ENCODE measurements around the gene ST6GALNAC2. TPM values are rescaled to one million over a fixed set of nuclear protein-coding genes. Genes with fewer than 3 reads are reported as not detected.

ST6GALNAC2 gene
- total RNA-seq, 1 donor from 2014 or later = 24.8 TPM

DNA sequence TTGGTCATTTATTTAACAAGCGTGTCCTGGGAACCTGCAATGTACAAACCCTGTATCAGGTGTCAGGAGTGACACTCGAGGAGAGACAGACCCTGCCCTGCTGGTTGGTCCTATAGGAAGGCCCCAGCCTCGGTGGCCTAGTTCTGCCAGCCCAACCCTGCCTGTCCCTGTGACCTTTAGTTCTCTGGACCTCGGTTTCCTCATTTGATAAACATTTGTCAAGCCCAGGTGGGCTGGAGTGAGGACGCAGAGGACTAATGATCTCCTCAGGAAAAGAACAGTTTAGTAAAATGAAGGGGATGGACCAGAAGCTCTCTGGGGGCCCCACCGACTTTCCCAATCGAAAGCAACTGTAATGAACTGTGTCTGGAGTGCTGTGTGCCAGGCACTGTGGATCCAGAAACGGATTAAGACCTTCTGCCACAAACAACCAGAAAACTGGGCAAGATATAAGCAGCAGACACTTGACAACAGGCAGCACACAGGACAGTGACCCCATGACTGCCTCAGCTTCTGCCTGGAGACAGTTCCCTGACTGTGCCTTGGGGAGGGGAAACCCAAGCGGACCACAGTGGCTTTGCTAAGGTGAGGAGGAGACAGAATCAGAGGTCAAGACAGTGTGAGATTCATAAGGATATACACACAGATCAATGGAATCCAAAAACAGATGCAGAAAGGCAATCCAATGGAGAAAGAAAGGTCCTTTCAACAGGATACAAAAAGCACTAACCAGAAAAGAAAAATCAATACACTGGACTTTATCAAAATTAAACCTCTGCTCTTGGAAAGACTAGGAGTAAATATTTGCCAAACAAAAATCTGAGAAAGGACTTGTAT lies 37.1 kb downstream of the ST6GALNAC2 start:
- H3K9me3 ChIP-seq = no peaks in the 10 kb centered on the region
- no peak for DNase-seq (ENCODE audit: extremely low spot score in 2 of 2)
- H3K4me1 ChIP-seq = peaks cover 48% of the 10 kb centered on the region
- no peak overlapping the region for H3K27ac ChIP-seq
- no peak overlapping the region for H3K4me3 ChIP-seq
- TF ChIP-seq POLR2AphosphoS5 (IDR thresholded peaks at IDR 0.05; ENCODE audit: insufficient read depth in 1 of 2, low read depth in 1 of 2) = no peak
- no peak for TF ChIP-seq POLR2A (IDR thresholded peaks at IDR 0.05)
- TF ChIP-seq, protein P1, sequence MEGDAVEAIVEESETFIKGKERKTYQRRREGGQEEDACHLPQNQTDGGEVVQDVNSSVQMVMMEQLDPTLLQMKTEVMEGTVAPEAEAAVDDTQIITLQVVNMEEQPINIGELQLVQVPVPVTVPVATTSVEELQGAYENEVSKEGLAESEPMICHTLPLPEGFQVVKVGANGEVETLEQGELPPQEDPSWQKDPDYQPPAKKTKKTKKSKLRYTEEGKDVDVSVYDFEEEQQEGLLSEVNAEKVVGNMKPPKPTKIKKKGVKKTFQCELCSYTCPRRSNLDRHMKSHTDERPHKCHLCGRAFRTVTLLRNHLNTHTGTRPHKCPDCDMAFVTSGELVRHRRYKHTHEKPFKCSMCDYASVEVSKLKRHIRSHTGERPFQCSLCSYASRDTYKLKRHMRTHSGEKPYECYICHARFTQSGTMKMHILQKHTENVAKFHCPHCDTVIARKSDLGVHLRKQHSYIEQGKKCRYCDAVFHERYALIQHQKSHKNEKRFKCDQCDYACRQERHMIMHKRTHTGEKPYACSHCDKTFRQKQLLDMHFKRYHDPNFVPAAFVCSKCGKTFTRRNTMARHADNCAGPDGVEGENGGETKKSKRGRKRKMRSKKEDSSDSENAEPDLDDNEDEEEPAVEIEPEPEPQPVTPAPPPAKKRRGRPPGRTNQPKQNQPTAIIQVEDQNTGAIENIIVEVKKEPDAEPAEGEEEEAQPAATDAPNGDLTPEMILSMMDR (IDR thresholded peaks at IDR 0.05) = no peak
- no peaks in the 10 kb centered on the region for H3K27me3 ChIP-seq
- no peaks in the 10 kb centered on the region for H3K36me3 ChIP-seq
- intact Hi-C loops (cut with DNase I) = loop anchor here (10.0 kb wide), 1 partner anchor 84 kb away; the partner anchor contains the start of gene AANAT

DNA sequence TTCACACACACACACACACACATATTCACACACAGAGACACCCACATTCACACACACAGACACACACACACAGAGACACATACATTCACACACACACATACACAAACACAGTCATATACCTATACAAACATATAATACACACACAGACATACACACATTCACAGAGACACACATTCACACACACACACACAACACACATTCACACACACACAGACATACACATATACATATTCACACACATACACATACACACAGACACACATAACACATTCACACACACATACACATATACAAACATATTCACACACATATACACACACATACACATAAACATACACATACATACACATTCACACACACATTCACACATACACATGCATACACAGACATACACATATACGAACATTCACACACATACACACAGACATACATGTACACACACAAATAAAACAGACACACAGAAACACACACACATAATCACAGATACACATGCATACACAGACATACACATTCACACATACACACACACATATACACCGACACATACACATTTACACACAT lies 37.9 kb downstream of the ST6GALNAC2 start:
- TF ChIP-seq POLR2A (IDR thresholded peaks at IDR 0.05) = no peak
- TF ChIP-seq POLR2AphosphoS5 (IDR thresholded peaks at IDR 0.05; ENCODE audit: insufficient read depth in 1 of 2, low read depth in 1 of 2) = no peak
- TF ChIP-seq, protein P1 (IDR thresholded peaks at IDR 0.05) = no peak
- Histone ChIP-seq H3K27me3 (no peaks in the 10 kb centered on the region), H3K4me1 (peaks cover 48% of the 10 kb centered on the region), H3K4me3 (no peak overlapping the region), H3K27ac (no peak overlapping the region), H3K36me3 (no peaks in the 10 kb centered on the region), H3K9me3 (no peaks in the 10 kb centered on the region)
- intact Hi-C loops (cut with DNase I) = loop anchor here (10.0 kb wide), 1 partner anchor 83 kb away; the partner anchor contains the start of gene AANAT
- no peak for DNase-seq (ENCODE audit: extremely low spot score in 2 of 2)

DNA sequence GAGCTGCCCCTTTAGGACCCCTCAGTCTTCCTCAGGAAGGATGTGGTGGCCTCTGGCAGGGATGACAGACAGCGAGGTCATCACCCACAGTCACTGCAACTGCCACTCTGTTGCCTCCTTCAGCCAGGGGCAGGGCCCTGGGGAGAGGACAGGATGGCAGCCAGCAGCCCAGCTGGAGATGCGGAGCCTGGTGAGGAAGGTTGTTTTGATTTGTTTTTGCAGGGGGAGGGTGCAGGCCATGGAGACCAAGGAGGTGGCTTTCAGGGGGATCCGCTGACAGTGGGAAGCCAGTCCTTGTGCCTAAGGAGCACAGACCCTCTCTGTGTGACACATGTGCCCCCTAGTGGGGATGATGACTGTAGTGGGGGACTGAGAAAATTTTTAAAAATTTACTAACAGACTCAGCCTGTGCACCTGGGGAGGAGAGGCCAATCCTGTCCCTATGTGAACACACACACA lies 38.4 kb downstream of the ST6GALNAC2 start:
- TF ChIP-seq POLR2A (IDR thresholded peaks at IDR 0.05) = no peak
- TF ChIP-seq, protein P1 (IDR thresholded peaks at IDR 0.05) = peak; percentile 55 to 78 (median 76)
- TF ChIP-seq POLR2AphosphoS5 (IDR thresholded peaks at IDR 0.05; ENCODE audit: insufficient read depth in 1 of 2, low read depth in 1 of 2) = peak in 1 of 2 donors; percentile 13
- intact Hi-C loops (cut with DNase I) = loop anchor here (10.0 kb wide), 1 partner anchor 82 kb away; the partner anchor contains the start of gene AANAT
- Histone ChIP-seq H3K27me3 (no peaks in the 10 kb centered on the region), H3K4me3 (no peak overlapping the region), H3K9me3 (no peaks in the 10 kb centered on the region), H3K27ac (no peak overlapping the region), H3K36me3 (no peaks in the 10 kb centered on the region), H3K4me1 (peaks cover 48% of the 10 kb centered on the region)
- DNase-seq (ENCODE audit: extremely low spot score in 2 of 2) = no peak

DNA sequence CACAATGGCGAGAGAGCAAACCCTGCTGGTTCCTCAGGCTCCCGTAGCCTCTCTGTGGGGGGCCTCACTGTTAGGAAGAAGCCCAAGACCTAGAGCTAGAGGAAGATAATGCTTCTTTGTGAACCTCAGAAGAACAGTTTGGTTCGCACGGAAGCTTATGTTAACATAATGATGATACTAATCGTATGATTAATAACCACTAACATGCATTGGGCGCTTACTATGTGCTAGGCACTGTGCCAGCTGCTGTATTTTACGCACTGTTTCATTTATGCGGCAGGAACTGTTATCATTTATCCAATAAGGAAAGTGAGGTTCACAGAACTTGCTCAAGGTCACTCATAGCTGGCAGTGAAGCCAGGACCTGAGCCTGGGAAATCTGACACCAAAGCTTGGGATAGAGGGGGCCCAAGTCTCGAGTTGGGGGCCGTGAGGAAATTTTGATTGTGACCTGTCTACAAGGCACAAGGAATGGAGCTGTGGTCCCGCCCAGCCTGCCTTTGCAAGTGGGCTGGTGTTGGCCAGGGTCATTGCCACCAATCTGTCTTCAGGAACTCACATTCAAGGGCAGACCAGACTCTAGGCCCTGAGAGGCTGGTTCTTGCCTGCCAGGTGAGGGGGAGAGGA lies 39.0 kb downstream of the ST6GALNAC2 start:
- peaks cover 48% of the 10 kb centered on the region for H3K4me1 ChIP-seq
- no peaks in the 10 kb centered on the region for H3K27me3 ChIP-seq
- TF ChIP-seq POLR2A (IDR thresholded peaks at IDR 0.05) = no peak
- TF ChIP-seq, protein P1 (IDR thresholded peaks at IDR 0.05) = no peak
- intact Hi-C loops (cut with DNase I) = loop anchor here (10.0 kb wide), 1 partner anchor 82 kb away; the partner anchor contains the start of gene AANAT
- no peak for DNase-seq (ENCODE audit: extremely low spot score in 2 of 2)
- no peak overlapping the region for H3K27ac ChIP-seq
- H3K4me3 ChIP-seq = no peak overlapping the region
- H3K36me3 ChIP-seq = no peaks in the 10 kb centered on the region
- no peaks in the 10 kb centered on the region for H3K9me3 ChIP-seq
